ENCODE measurements around the gene NR3C2.

DNA sequence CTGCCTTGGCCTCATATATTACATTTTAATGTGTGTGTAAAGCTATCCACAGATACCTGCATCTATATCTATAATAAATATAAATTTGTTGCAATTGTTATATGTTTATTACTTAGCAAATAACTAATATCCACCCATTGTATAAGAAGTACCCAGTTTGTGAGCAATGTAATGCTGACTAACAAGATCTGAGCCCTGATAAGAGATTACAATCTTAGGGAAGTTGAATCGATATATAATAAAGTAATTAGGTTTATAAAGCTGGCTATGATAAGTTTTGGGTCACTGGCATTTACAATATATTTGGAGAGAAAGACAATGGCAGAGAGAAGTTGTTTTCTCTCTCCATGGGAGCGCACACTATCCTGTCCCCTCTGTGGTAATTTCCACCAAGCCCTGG, 280.6 kb downstream of the NR3C2 start:
- TF ChIP-seq CTCF (IDR thresholded peaks at IDR 0.05) (no peak), POLR2A (IDR thresholded peaks at IDR 0.05) (no peak)

Measured in testis (tissue), 2 donors.